Stomach (tissue), 4 donors: Measurements from ENCODE around the gene PTPN2.

Source experiments
- CTCF ChIP-seq, 7 experiments: fragments of 450-650 bp in 4 of 7; fragments of 200-600 bp in 3 of 7; sonication (generic) in 3 of 7; IDR thresholded peaks; one replicate each; pipeline ENCODE4 v1.5.1; 2016 to 2019; ENCODE audit warnings: antibody characterized with exemption in 7 of 7, control low read depth in 2 of 7, mild to moderate bottlenecking in 1 of 7
- POLR2AphosphoS5 ChIP-seq, 3 donors: sonication (generic); formaldehyde crosslinking; IDR thresholded peaks; one replicate each; pipeline ENCODE4 v1.6.1; 2016; ENCODE audit warnings: antibody characterized with exemption in 3 of 3

GRCh38 chr18:12906119-12906518 lies 22.1 kb upstream of the PTPN2 start:
- no peak for TF ChIP-seq POLR2AphosphoS5 (IDR thresholded peaks at IDR 0.05)
- TF ChIP-seq CTCF (IDR thresholded peaks at IDR 0.05), result no peak
